ENCODE results near the gene AZI2. TPM values are rescaled to one million over a fixed set of nuclear protein-coding genes. Genes with fewer than 3 reads are reported as not detected.
A peak's percentile ranks its signal among the peaks of the same experiment; 100 is the strongest.

The AZI2 gene
- total and polyA plus RNA-seq, 2 experiments from 2014 or later, result 24.5 to 28.6 TPM

- Mint-ChIP-seq H3K4me3 (no peak overlapping the region), H3K27ac (no peak overlapping the region), H3K27me3 (ENCODE audit: insufficient read depth, low read depth, poor library complexity) (no peaks in the 10 kb centered on the region), H3K9me3 (peaks cover 4% of the 10 kb centered on the region; the same call in 2 of the 3 replicates), H3K4me1 (peaks cover 25% of the 10 kb centered on the region), H3K36me3 (ENCODE audit: low read depth) (peaks cover 6% of the 10 kb centered on the region; the same call in 2 of the 3 replicates)
- Histone ChIP-seq H4K20me1 (replicated peaks; ENCODE audit: insufficient read depth) (no peaks in the 10 kb centered on the region), H3K79me2 (replicated peaks; ENCODE audit: insufficient read depth) (no peaks in the 10 kb centered on the region), H3F3A (replicated peaks; ENCODE audit: low read depth) (no peaks in the 10 kb centered on the region), H3K9me2 (ENCODE audit: insufficient read depth) (no peaks in the 10 kb centered on the region), H3K4me3 (no peak overlapping the region), H3K27me3 (ENCODE audit: insufficient read depth) (no peaks in the 10 kb centered on the region), H3K4me2 (no peak overlapping the region), H3K4me1 (ENCODE audit: insufficient read depth) (0 out of 2 replicates have a peak, but pooled peaks cover 4% of the 10 kb centered on the region), H2AFZ (no peak overlapping the region), H3K36me3 (ENCODE audit: insufficient read depth) (no peaks in the 10 kb centered on the region), H3K27ac (ENCODE audit: low read depth) (no peak overlapping the region)
- no peak for DNase-seq (ENCODE audit: low spot score)
- TF ChIP-seq NANOG (IDR thresholded peaks at IDR 0.05; ENCODE audit: borderline replicate concordance) (no peak), JUNB (IDR thresholded peaks at IDR 0.05; ENCODE audit: unreplicated experiment) (no peak), CREB1 (CRISPR knock-in tag; IDR thresholded peaks at IDR 0.05; ENCODE audit: low read depth) (no peak), ETS1 (IDR thresholded peaks at IDR 0.05) (no peak), REST (IDR thresholded peaks at IDR 0.05; ENCODE audit: unreplicated experiment) (no peak), EZH2 (IDR thresholded peaks at IDR 0.05; ENCODE audit: low read depth, unreplicated experiment) (no peak), EZH2phosphoT487 (IDR thresholded peaks at IDR 0.05; ENCODE audit: unreplicated experiment) (no peak), ZNF114 (CRISPR knock-in tag; IDR thresholded peaks at IDR 0.05) (no peak)
- ATAC-seq, result no peak
Measured at GRCh38 chr3:28295898-28296490, 52.6 kb downstream of the AZI2 start.

GRCh38 chr3:28294667-28295413 lies 53.8 kb downstream of the AZI2 start:
- Histone ChIP-seq H3F3A (replicated peaks; ENCODE audit: low read depth) (no peaks in the 10 kb centered on the region), H3K27ac (ENCODE audit: low read depth) (no peak overlapping the region), H3K27me3 (ENCODE audit: insufficient read depth) (no peaks in the 10 kb centered on the region), H3K4me1 (ENCODE audit: insufficient read depth) (0 out of 2 replicates have a peak, but pooled peaks cover 4% of the 10 kb centered on the region), H3K36me3 (ENCODE audit: insufficient read depth) (no peaks in the 10 kb centered on the region), H4K20me1 (replicated peaks; ENCODE audit: insufficient read depth) (no peaks in the 10 kb centered on the region), H2AFZ (no peak overlapping the region), H3K4me2 (no peak overlapping the region), H3K4me3 (no peak overlapping the region), H3K79me2 (replicated peaks; ENCODE audit: insufficient read depth) (no peaks in the 10 kb centered on the region), H3K9me2 (ENCODE audit: insufficient read depth) (no peaks in the 10 kb centered on the region)
- ATAC-seq (no peak), DNase-seq (ENCODE audit: low spot score) (no peak)
- no peak overlapping the region for H3K4me3 Mint-ChIP-seq
- peaks cover 8% of the 10 kb centered on the region; the same call in 2 of the 3 replicates for H3K9me3 Mint-ChIP-seq
- H3K27ac Mint-ChIP-seq, result 0 out of 2 replicates have a peak overlapping the region, but pooled peaks have one; percentile 53
- H3K27me3 Mint-ChIP-seq (ENCODE audit: insufficient read depth, low read depth, poor library complexity), result no peaks in the 10 kb centered on the region
- peaks cover 25% of the 10 kb centered on the region for H3K4me1 Mint-ChIP-seq
- peaks cover 16% of the 10 kb centered on the region; the same call in 2 of the 3 replicates for H3K36me3 Mint-ChIP-seq (ENCODE audit: low read depth)
- TF ChIP-seq REST (IDR thresholded peaks at IDR 0.05; ENCODE audit: unreplicated experiment), result no peak

All from GM23338 (cell line).